Superior temporal gyrus (tissue), 1 donor: ENCODE results near the gene BTBD6.
"Not testable (repeated sequence)": the region's sequence is repeated elsewhere in the genome, so short reads cannot be mapped to it uniquely, and the experiment has no call there.

Experiments
- DNase-seq: peaks from one replicate; pipeline ENCODE4 v3.0.0-alpha.2; 2016; ENCODE audit errors: extremely low spot score

The BTBD6 gene

GRCh38 chr14:105269405-105269804 is 21.1 kb downstream of the BTBD6 start:
- no peak for DNase-seq

- no peak for DNase-seq
These were observed 23.0 kb downstream of the BTBD6 start for GRCh38 chr14:105271224-105271890.

- DNase-seq = no peak
These were observed 24.3 kb downstream of the BTBD6 start for GRCh38 chr14:105272623-105273022.

GRCh38 chr14:105273062-105273461 is 24.7 kb downstream of the BTBD6 start:
- DNase-seq = no peak

- DNase-seq = no peak
These were observed 26.3 kb downstream of the BTBD6 start for GRCh38 chr14:105274637-105275036.

GRCh38 chr14:105275267-105275946 is 27.1 kb downstream of the BTBD6 start:
- DNase-seq = no peak

GRCh38 chr14:105277448-105277847 is 29.1 kb downstream of the BTBD6 start:
- DNase-seq = not testable (repeated sequence)

- no peak for DNase-seq
These were observed 31.5 kb downstream of the BTBD6 start for GRCh38 chr14:105279642-105280361.

- DNase-seq = no peak
These were observed 32.2 kb downstream of the BTBD6 start for GRCh38 chr14:105280525-105280924.

GRCh38 chr14:105281371-105282097 is 33.2 kb downstream of the BTBD6 start:
- peak; percentile 87 for DNase-seq

GRCh38 chr14:105282098-105282725 is 33.9 kb downstream of the BTBD6 start:
- DNase-seq = no peak

- DNase-seq = no peak
These were observed 34.7 kb downstream of the BTBD6 start for GRCh38 chr14:105283028-105283427.

GRCh38 chr14:105283899-105284298 is 35.6 kb downstream of the BTBD6 start:
- no peak for DNase-seq

GRCh38 chr14:105285174-105285573 is 36.8 kb downstream of the BTBD6 start:
- DNase-seq = no peak

- DNase-seq = no peak
These were observed 38.4 kb downstream of the BTBD6 start for GRCh38 chr14:105286759-105287144.

- no peak for DNase-seq
These were observed 39.1 kb downstream of the BTBD6 start for GRCh38 chr14:105287249-105288102.

GRCh38 chr14:105288936-105289335 is 40.6 kb downstream of the BTBD6 start:
- not testable (repeated sequence) for DNase-seq

GRCh38 chr14:105290621-105291346 is 42.5 kb downstream of the BTBD6 start:
- no peak for DNase-seq

GRCh38 chr14:105292826-105293711 is 44.7 kb downstream of the BTBD6 start:
- DNase-seq = no peak
